Activated naive CD8-positive, alpha-beta T cell (primary cell): ENCODE results near the gene SLC9A9.

Source experiments
- H3K27ac Mint-ChIP-seq: one replicate; pipeline ENCODE4 v1.8.0; 2021; ENCODE audit warnings: mixed read lengths
- H3K27me3 Mint-ChIP-seq: one replicate; pipeline ENCODE4 v1.8.0; 2021; ENCODE audit warnings: mixed read lengths
- H3K36me3 Mint-ChIP-seq: one replicate; pipeline ENCODE4 v1.8.0; 2021; ENCODE audit warnings: mixed read lengths
- H3K4me1 Mint-ChIP-seq: one replicate; pipeline ENCODE4 v1.8.0; 2021; ENCODE audit warnings: low read depth, mixed read lengths
- H3K4me3 Mint-ChIP-seq: one replicate; pipeline ENCODE4 v1.8.0; 2021; ENCODE audit warnings: mild to moderate bottlenecking, mixed read lengths
- H3K9me3 Mint-ChIP-seq: one replicate; pipeline ENCODE4 v1.8.0; 2021; ENCODE audit warnings: low read depth, mixed read lengths

SLC9A9 gene

DNA sequence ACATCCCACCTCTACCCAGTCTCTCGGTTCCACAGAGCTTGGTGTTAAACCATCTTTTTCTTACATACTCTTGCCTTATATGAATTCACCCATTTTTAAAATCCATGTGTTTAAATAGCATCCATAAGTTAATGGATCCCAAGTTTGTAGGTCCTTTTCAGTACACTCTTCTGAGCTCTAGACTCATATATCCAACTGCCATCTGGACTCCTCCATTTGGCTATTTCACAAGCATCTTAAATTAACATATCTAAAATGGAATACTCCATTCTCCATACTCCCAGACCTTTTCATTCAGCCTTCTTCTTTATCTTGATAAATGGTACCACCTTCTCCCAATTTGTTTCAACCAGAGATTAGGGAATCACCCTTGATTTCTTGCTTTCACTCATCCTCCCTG lies 615.3 kb downstream of the SLC9A9 start:
- no peak overlapping the region for H3K4me3 Mint-ChIP-seq
- no peaks in the 10 kb centered on the region for H3K9me3 Mint-ChIP-seq
- H3K36me3 Mint-ChIP-seq, result peaks cover 3% of the 10 kb centered on the region
- H3K27ac Mint-ChIP-seq, result no peak overlapping the region
- peaks cover 6% of the 10 kb centered on the region for H3K4me1 Mint-ChIP-seq
- no peaks in the 10 kb centered on the region for H3K27me3 Mint-ChIP-seq

- Mint-ChIP-seq H3K27ac (no peak overlapping the region), H3K9me3 (no peaks in the 10 kb centered on the region), H3K4me1 (no peaks in the 10 kb centered on the region)
Measured at GRCh38 chr3:143228405-143228804, 619.9 kb downstream of the SLC9A9 start.

GRCh38 chr3:143226678-143227291 lies 621.5 kb downstream of the SLC9A9 start:
- Mint-ChIP-seq H3K27ac (no peak overlapping the region), H3K4me3 (no peak overlapping the region), H3K9me3 (no peaks in the 10 kb centered on the region), H3K36me3 (no peaks in the 10 kb centered on the region), H3K27me3 (no peaks in the 10 kb centered on the region), H3K4me1 (no peaks in the 10 kb centered on the region)

More at GRCh38 chr3:143228405-143228804, 619.9 kb downstream of the SLC9A9 start:
- H3K27me3 Mint-ChIP-seq, result no peaks in the 10 kb centered on the region
- H3K36me3 Mint-ChIP-seq, result no peaks in the 10 kb centered on the region
- no peak overlapping the region for H3K4me3 Mint-ChIP-seq

DNA sequence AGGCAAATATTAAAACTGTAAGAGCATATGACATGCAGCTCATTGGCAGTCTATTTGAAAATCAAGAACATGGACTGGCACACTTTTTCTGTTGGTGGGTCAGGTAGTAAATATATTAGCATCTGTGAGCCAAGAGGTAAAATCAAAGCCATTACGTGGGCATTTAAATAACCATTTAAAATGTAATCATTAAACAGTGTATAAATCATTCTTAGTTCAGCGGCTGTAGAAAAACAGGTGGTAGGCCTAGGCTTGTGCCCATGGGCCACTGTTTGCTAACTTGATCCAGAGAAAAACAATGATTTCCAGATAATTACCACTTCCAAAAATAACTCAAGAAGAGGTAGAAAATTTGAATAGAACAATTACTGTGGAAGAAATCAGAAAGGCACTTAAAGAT lies 623.6 kb downstream of the SLC9A9 start:
- Mint-ChIP-seq H3K27ac (no peak overlapping the region), H3K9me3 (no peaks in the 10 kb centered on the region), H3K4me3 (no peak overlapping the region), H3K27me3 (no peaks in the 10 kb centered on the region), H3K36me3 (no peaks in the 10 kb centered on the region), H3K4me1 (no peaks in the 10 kb centered on the region)

DNA sequence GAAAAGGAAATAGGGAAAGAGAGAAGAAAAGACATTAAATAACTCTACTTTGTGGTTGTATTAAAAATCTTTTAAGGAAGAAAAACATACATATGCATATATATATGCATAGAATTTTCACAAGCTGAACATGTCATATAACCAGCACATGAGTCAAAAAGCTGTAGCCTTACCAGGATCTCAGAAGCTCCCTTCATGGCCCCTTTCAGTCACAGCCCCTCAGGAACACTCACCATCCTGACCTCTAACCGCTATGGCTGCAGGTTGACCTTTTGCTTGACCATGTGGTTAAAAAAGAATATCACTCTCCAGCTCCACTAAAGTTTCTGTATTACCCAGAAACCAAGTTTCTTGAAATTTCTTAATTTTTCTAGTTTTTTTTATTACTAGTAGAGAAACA lies 625.3 kb downstream of the SLC9A9 start:
- H3K4me3 Mint-ChIP-seq, result no peak overlapping the region
- no peaks in the 10 kb centered on the region for H3K36me3 Mint-ChIP-seq
- H3K4me1 Mint-ChIP-seq, result peaks cover 4% of the 10 kb centered on the region
- H3K9me3 Mint-ChIP-seq, result no peaks in the 10 kb centered on the region
- H3K27me3 Mint-ChIP-seq, result no peaks in the 10 kb centered on the region
- no peak overlapping the region for H3K27ac Mint-ChIP-seq

- no peaks in the 10 kb centered on the region for H3K36me3 Mint-ChIP-seq
- no peak overlapping the region for H3K27ac Mint-ChIP-seq
- no peak overlapping the region for H3K4me3 Mint-ChIP-seq
- H3K27me3 Mint-ChIP-seq, result no peaks in the 10 kb centered on the region
- peaks cover 8% of the 10 kb centered on the region for H3K4me1 Mint-ChIP-seq
- H3K9me3 Mint-ChIP-seq, result no peaks in the 10 kb centered on the region
Measured at GRCh38 chr3:143222505-143222904, 625.8 kb downstream of the SLC9A9 start.

- Mint-ChIP-seq H3K36me3 (no peaks in the 10 kb centered on the region), H3K4me3 (no peak overlapping the region), H3K9me3 (no peaks in the 10 kb centered on the region), H3K27ac (no peak overlapping the region), H3K4me1 (peaks cover 18% of the 10 kb centered on the region), H3K27me3 (no peaks in the 10 kb centered on the region)
Measured at GRCh38 chr3:143221446-143221845, 626.8 kb downstream of the SLC9A9 start.

GRCh38 chr3:143220741-143221140 lies 627.5 kb downstream of the SLC9A9 start:
- H3K27ac Mint-ChIP-seq, result no peak overlapping the region
- no peaks in the 10 kb centered on the region for H3K27me3 Mint-ChIP-seq
- no peaks in the 10 kb centered on the region for H3K36me3 Mint-ChIP-seq
- H3K4me1 Mint-ChIP-seq, result peaks cover 25% of the 10 kb centered on the region
- H3K9me3 Mint-ChIP-seq, result no peaks in the 10 kb centered on the region
- no peak overlapping the region for H3K4me3 Mint-ChIP-seq

DNA sequence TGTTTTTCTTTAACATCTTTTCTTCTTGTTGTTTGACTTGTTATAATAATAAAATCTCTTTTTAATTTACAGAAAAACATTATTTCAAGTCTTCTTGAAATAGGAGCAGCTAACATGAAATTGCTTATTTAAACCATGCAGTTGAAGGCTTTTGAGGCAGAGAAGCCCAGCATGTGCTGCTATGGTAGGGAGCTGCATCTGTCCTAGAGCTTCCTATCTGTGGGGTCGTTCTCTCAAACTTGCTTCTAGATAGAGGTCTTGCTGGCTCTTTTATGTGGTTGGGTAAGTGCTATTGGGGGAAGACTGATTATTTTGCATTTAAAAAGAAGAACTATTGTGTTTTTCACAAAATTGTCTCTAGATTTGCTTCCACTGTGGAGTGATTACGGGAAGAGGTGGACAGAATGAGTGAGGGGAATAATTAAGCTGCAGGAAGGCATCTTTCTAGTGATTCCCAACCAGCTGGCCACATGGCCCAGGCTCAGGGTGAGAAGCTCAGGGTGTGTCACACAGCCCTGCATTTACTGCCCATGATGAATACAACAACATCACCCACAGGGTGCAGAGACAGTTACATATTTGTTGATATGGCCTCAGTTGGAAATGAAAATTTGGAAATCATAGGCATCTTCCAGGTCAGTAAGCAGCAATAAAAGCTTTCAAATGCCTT lies 630.0 kb downstream of the SLC9A9 start:
- Mint-ChIP-seq H3K9me3 (no peaks in the 10 kb centered on the region), H3K36me3 (no peaks in the 10 kb centered on the region), H3K4me1 (peaks cover 25% of the 10 kb centered on the region), H3K4me3 (no peak overlapping the region), H3K27me3 (no peaks in the 10 kb centered on the region), H3K27ac (no peak overlapping the region)

- H3K36me3 Mint-ChIP-seq, result no peaks in the 10 kb centered on the region
- H3K27ac Mint-ChIP-seq, result no peak overlapping the region
- no peaks in the 10 kb centered on the region for H3K9me3 Mint-ChIP-seq
- peak overlapping the region; percentile 75 for H3K4me3 Mint-ChIP-seq
- no peaks in the 10 kb centered on the region for H3K27me3 Mint-ChIP-seq
- H3K4me1 Mint-ChIP-seq, result peaks cover 25% of the 10 kb centered on the region
Measured at GRCh38 chr3:143217283-143217682, 631.0 kb downstream of the SLC9A9 start.

GRCh38 chr3:143216709-143217182 lies 631.5 kb downstream of the SLC9A9 start:
- peak overlapping the region; percentile 43 for H3K27ac Mint-ChIP-seq
- H3K4me1 Mint-ChIP-seq, result peaks cover 25% of the 10 kb centered on the region
- H3K36me3 Mint-ChIP-seq, result no peaks in the 10 kb centered on the region
- peak overlapping the region; percentile 75 for H3K4me3 Mint-ChIP-seq
- H3K27me3 Mint-ChIP-seq, result no peaks in the 10 kb centered on the region
- H3K9me3 Mint-ChIP-seq, result no peaks in the 10 kb centered on the region
